Trophoblast cell (in vitro differentiated cells and primary cell): ENCODE data around the gene TJP2.
A peak's percentile ranks its signal among the peaks of the same experiment; 100 is the strongest.

ENCODE experiments used
- DNase-seq, 2 donors: peaks; one replicate each; pipeline ENCODE4 v3.0.0-alpha.2; 2016
- H2AFZ ChIP-seq: 2 replicates; pipeline ENCODE4 v1.6.1; 2013; ENCODE audit warnings: low read length, moderate library complexity, mild to moderate bottlenecking; ENCODE audit not compliant: insufficient read depth, poor library complexity
- H2AK5ac ChIP-seq: 2 replicates; pipeline ENCODE4 v1.6.1; 2013; ENCODE audit warnings: mild to moderate bottlenecking, low read length
- H2BK120ac ChIP-seq: 2 replicates; pipeline ENCODE4 v1.6.1; 2013; ENCODE audit warnings: low read length, mild to moderate bottlenecking, moderate library complexity; ENCODE audit not compliant: insufficient read depth, poor library complexity
- H2BK12ac ChIP-seq: 2 replicates; pipeline ENCODE4 v1.6.1; 2013; ENCODE audit warnings: mild to moderate bottlenecking, low read length, moderate library complexity
- H2BK5ac ChIP-seq: 2 replicates; pipeline ENCODE4 v1.6.1; 2013; ENCODE audit warnings: low read length, low read depth, moderate library complexity, mild to moderate bottlenecking; ENCODE audit not compliant: poor library complexity
- H3K14ac ChIP-seq: 2 replicates; pipeline ENCODE4 v1.6.1; 2013; ENCODE audit warnings: mild to moderate bottlenecking, low read length
- H3K18ac ChIP-seq: 2 replicates; pipeline ENCODE4 v1.6.1; 2013; ENCODE audit warnings: mild to moderate bottlenecking, low read length
- H3K23ac ChIP-seq: 2 replicates; pipeline ENCODE4 v1.6.1; 2013; ENCODE audit warnings: low read length
- H3K27ac ChIP-seq: 2 replicates; pipeline ENCODE4 v1.5.1; 2013; ENCODE audit warnings: low read depth, mild to moderate bottlenecking, inconsistent platforms, low read length, moderate library complexity
- H3K27me3 ChIP-seq: 2 replicates; pipeline ENCODE4 v1.6.1; 2013; ENCODE audit warnings: inconsistent platforms, mild to moderate bottlenecking, low read length, moderate library complexity; ENCODE audit not compliant: insufficient read depth
- H3K36me3 ChIP-seq, 2 experiments: 1 replicate in 1 of 2; 2 replicates in 1 of 2; pipeline ENCODE4 v1.6.1; 2013; ENCODE audit warnings: low read length in 2 of 2, mild to moderate bottlenecking in 2 of 2, moderate library complexity in 1 of 2; ENCODE audit not compliant: insufficient read depth in 2 of 2, control insufficient read depth in 1 of 2
- H3K4ac ChIP-seq: 2 replicates; pipeline ENCODE4 v1.6.1; 2013; ENCODE audit warnings: low read depth, mild to moderate bottlenecking, low read length, moderate library complexity
- H3K4me1 ChIP-seq, 2 experiments: 1 replicate in 1 of 2; 2 replicates in 1 of 2; pipeline ENCODE4 v1.6.1; 2013; ENCODE audit warnings: low read length in 2 of 2, mild to moderate bottlenecking in 2 of 2, moderate library complexity in 1 of 2; ENCODE audit not compliant: insufficient read depth in 2 of 2, control insufficient read depth in 1 of 2
- H3K4me2 ChIP-seq: 2 replicates; pipeline ENCODE4 v1.6.1; 2013; ENCODE audit warnings: inconsistent platforms, mild to moderate bottlenecking, low read length, moderate library complexity
- H3K4me3 ChIP-seq: 2 replicates; pipeline ENCODE4 v1.5.1; 2013; ENCODE audit warnings: mild to moderate bottlenecking, low read depth, low read length, inconsistent platforms
- H3K79me1 ChIP-seq: one replicate; pipeline ENCODE4 v1.6.1; 2013; ENCODE audit warnings: low read length
- H3K79me2 ChIP-seq: 2 replicates; pipeline ENCODE4 v1.6.1; 2013; ENCODE audit warnings: low read length, mild to moderate bottlenecking; ENCODE audit not compliant: control insufficient read depth, insufficient read depth, poor library complexity
- H3K9ac ChIP-seq: 2 replicates; pipeline ENCODE4 v1.6.1; 2013; ENCODE audit warnings: mild to moderate bottlenecking, low read length
- H3K9me3 ChIP-seq: 2 replicates; pipeline ENCODE4 v1.6.1; 2013; ENCODE audit warnings: low read depth, mild to moderate bottlenecking, control low read depth, inconsistent platforms, low read length; ENCODE audit not compliant: insufficient read depth
- H4K12ac ChIP-seq: 2 replicates; pipeline ENCODE4 v1.6.1; 2013; ENCODE audit warnings: low read depth, mild to moderate bottlenecking, low read length, moderate library complexity
- H4K8ac ChIP-seq: 2 replicates; pipeline ENCODE4 v1.6.1; 2013; ENCODE audit warnings: low read depth, mild to moderate bottlenecking, low read length, moderate library complexity
- H4K91ac ChIP-seq: one replicate; pipeline ENCODE4 v1.6.1; 2013; ENCODE audit warnings: low read depth, mild to moderate bottlenecking, low read length, moderate library complexity
- WGBS: extraction: QIAGEN DNeasy Blood & Tissue Kit; methylation state at CpG from one replicate; pipeline ENCODE4 v1.1.7; 2013; ENCODE audit warnings: missing lambda C conversion rate; ENCODE audit not compliant: insufficient read length, insufficient coverage; ENCODE audit errors: extremely low coverage; 5-methylcytosine and 5-hydroxymethylcytosine counted together

TJP2 gene

DNA sequence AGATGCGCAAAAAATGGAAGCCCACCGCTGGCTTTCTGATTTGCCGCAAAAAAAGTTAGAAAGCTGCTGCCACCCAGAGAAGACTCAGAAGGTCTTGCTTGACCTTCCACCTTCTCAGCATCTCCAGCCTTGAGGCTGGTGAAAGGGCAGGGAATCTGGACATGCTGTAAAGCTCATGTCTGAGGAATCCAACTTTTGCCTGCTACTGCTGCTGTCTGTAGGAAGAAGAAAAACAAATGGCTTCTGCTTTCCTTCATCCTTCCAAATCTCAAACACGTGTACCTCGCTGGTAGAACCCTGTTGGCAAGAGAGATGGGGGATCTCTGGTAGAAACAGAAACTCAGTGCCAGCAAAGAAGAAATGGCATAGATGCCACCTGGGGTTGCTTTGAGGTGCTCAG, 10.2 kb downstream of the TJP2 start:
- H3K4me3 ChIP-seq: no peak overlapping the region
- H3K4ac ChIP-seq: peak overlapping the region; percentile 90
- H3K23ac ChIP-seq: no peak overlapping the region
- H2BK12ac ChIP-seq: peak overlapping the region; percentile 62
- H4K12ac ChIP-seq: no peak overlapping the region
- peak overlapping the region; percentile 72 for H2BK120ac ChIP-seq
- no peak overlapping the region for H3K18ac ChIP-seq
- no peak overlapping the region for H3K4me2 ChIP-seq
- no peak for DNase-seq
- no peaks in the 10 kb centered on the region for H3K9me3 ChIP-seq
- H3K9ac ChIP-seq: no peak overlapping the region
- peak overlapping the region; percentile 53 for H4K8ac ChIP-seq
- H3K79me1 ChIP-seq: peaks cover 34% of the 10 kb centered on the region
- H3K4me1 ChIP-seq: peaks cover 25 to 35% of the 10 kb centered on the region in 2 experiments
- no peak overlapping the region for H2AFZ ChIP-seq
- H3K79me2 ChIP-seq: peaks cover 9% of the 10 kb centered on the region
- peak overlapping the region; percentile 81 for H3K27ac ChIP-seq
- peak overlapping the region; percentile 91 for H2BK5ac ChIP-seq
- no peaks in the 10 kb centered on the region for H3K27me3 ChIP-seq
- H4K91ac ChIP-seq: no peak overlapping the region
- peak overlapping the region; percentile 42 for H2AK5ac ChIP-seq
- peak overlapping the region; percentile 46 for H3K14ac ChIP-seq
- no peaks in the 10 kb centered on the region for H3K36me3 ChIP-seq
- WGBS: no CpG with 5 or more reads among the region's 5 CpGs

DNA sequence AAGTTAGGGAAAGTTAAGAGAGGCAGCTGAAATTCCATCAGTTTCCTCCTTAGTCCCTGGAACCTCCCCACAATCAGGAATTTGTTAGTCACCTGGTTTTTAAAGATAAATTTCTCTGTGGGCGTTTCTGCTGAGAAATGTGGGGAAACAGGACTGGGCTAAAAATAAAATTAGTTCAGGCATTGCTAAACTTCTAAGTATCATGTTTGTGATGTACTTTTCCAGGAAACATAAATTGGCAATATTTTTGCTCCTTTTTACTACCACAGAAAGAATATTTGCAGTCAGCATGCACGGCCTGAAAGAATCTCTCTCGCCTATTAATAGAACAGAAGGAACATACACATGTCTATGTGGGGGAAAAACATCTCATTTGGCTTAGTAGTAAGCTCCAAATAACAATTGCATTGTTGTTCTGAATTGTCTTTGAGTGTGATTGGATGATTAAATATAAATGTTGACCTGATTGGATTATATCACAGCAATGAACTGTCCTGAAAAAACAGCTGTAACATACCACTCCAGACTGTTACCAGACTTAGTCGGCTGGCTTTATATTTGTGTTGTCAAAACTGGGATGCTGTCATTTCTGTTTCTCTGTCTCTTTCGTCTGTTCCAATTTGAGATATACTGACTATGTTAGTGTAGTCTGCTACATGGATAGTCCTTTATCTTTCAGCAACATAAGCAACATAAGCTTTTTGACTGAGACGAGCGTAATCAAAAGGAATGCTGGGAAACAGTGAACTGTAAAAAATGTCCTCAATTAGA, 12.9 kb downstream of the TJP2 start:
- H2AFZ ChIP-seq: no peak overlapping the region
- no peak overlapping the region for H4K12ac ChIP-seq
- H2BK5ac ChIP-seq: peak overlapping the region; percentile 38
- peaks cover 30% of the 10 kb centered on the region for H3K79me1 ChIP-seq
- H4K8ac ChIP-seq: no peak overlapping the region
- no peaks in the 10 kb centered on the region for H3K36me3 ChIP-seq
- WGBS: no CpG with 5 or more reads among the region's 7 CpGs
- peak overlapping the region; percentile 87 for H3K27ac ChIP-seq
- H3K4me3 ChIP-seq: no peak overlapping the region
- no peaks in the 10 kb centered on the region for H3K27me3 ChIP-seq
- no peaks in the 10 kb centered on the region for H3K9me3 ChIP-seq
- DNase-seq: peak; percentile 64 to 92
- H4K91ac ChIP-seq: no peak overlapping the region
- H2BK120ac ChIP-seq: peak overlapping the region; percentile 64
- H3K4ac ChIP-seq: peak overlapping the region; percentile 9
- peak overlapping the region; percentile 43 for H3K4me2 ChIP-seq
- no peak overlapping the region for H3K9ac ChIP-seq
- H3K79me2 ChIP-seq: peaks cover 14% of the 10 kb centered on the region
- H3K14ac ChIP-seq: peak overlapping the region; percentile 13
- no peak overlapping the region for H2BK12ac ChIP-seq
- H2AK5ac ChIP-seq: no peak overlapping the region
- peaks cover 18 to 34% of the 10 kb centered on the region in 2 experiments for H3K4me1 ChIP-seq
- H3K18ac ChIP-seq: no peak overlapping the region
- H3K23ac ChIP-seq: no peak overlapping the region

DNA sequence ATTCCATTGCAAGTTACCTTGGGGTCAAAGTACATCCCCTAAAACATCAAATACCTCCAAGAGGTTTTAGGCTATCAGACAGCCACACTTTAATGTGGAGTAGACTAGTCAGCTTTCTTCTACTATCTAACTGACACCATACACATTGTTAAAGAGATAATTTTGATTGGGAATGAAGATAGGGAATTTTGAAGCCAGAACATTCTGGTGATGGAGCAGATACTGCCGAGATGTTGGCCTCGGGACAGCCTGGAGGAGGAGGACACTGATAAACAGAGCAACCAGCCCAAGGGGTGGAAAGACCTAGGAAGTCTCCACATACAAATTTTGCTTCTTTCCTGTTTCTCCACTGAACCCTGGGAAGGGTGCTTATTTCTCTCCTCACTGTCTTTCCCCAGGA, 14.9 kb downstream of the TJP2 start:
- no CpG with 5 or more reads among the region's 2 CpGs for WGBS

DNA sequence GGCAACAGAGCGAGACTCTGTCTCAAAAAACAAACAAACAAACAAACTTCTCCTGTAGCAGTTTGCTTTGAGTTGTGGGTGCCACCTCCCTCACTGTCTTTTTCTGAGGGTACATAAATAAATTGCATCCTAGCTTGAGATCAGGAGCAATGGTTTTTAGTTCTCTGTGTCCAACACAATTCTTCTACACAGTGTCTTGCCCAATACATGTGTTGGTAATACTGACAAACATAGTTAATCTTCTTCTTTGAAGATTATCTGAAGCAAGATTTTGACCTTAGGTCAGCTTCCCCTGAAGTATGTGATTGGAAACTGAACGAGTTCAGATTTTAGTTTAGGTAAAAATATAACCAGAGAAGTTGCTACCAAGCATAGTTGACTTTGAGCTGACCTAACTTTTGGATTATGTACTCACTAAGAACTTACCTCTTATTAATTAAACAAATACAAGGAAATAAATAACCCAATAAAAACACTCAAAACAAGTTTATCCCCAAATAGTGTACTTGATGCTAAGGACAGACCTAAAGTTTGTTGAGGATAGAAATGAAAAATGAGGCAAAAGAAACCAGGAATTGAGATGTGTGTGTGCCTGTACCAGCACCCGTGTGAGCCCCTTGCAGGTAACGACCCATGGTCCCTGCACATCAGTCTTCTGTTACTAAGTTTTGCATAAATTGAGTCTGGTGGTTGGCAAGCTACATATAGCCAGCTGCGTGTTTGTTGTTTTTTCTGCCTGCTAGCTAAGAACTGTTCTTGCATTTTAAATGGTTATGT, 16.2 kb downstream of the TJP2 start:
- WGBS: no CpG with 5 or more reads among the region's 5 CpGs
- no peak overlapping the region for H4K12ac ChIP-seq
- H2BK5ac ChIP-seq: no peak overlapping the region

More for the DNA sequence above, 14.9 kb downstream of the TJP2 start:
- Histone ChIP-seq H4K12ac (no peak overlapping the region), H3K79me1 (peaks cover 23% of the 10 kb centered on the region), H2BK12ac (no peak overlapping the region), H3K36me3 (no peaks in the 10 kb centered on the region), H3K4ac (no peak overlapping the region), H3K9me3 (no peaks in the 10 kb centered on the region), H2BK120ac (no peak overlapping the region), H3K9ac (no peak overlapping the region), H3K4me3 (no peak overlapping the region), H3K27ac (no peak overlapping the region), H3K27me3 (no peaks in the 10 kb centered on the region), H3K79me2 (peaks cover 18% of the 10 kb centered on the region), H4K8ac (no peak overlapping the region), H4K91ac (no peak overlapping the region), H2BK5ac (no peak overlapping the region), H2AK5ac (no peak overlapping the region), H3K4me1 (peaks cover 18 to 28% of the 10 kb centered on the region in 2 experiments), H3K4me2 (no peak overlapping the region), H3K23ac (no peak overlapping the region), H3K14ac (no peak overlapping the region), H2AFZ (no peak overlapping the region), H3K18ac (no peak overlapping the region)
- peak in 1 of 2 donors; percentile 75 for DNase-seq

More for the DNA sequence above, 16.2 kb downstream of the TJP2 start:
- no peak overlapping the region for H2AK5ac ChIP-seq
- H3K14ac ChIP-seq: no peak overlapping the region
- no peak overlapping the region for H3K4me3 ChIP-seq
- no peaks in the 10 kb centered on the region for H3K27me3 ChIP-seq
- no peak overlapping the region for H2AFZ ChIP-seq
- H4K8ac ChIP-seq: no peak overlapping the region
- H2BK120ac ChIP-seq: no peak overlapping the region
- no peak overlapping the region for H2BK12ac ChIP-seq
- H3K9ac ChIP-seq: no peak overlapping the region
- H3K4ac ChIP-seq: peak overlapping the region; percentile 88
- H3K9me3 ChIP-seq: no peaks in the 10 kb centered on the region
- no peaks in the 10 kb centered on the region for H3K36me3 ChIP-seq
- H4K91ac ChIP-seq: no peak overlapping the region
- peak in 1 of 2 donors; percentile 54 for DNase-seq
- no peak overlapping the region for H3K27ac ChIP-seq
- no peak overlapping the region for H3K23ac ChIP-seq
- H3K4me1 ChIP-seq: peaks cover 12 to 20% of the 10 kb centered on the region in 2 experiments
- peaks cover 15% of the 10 kb centered on the region for H3K79me2 ChIP-seq
- peaks cover 17% of the 10 kb centered on the region for H3K79me1 ChIP-seq
- no peak overlapping the region for H3K18ac ChIP-seq
- no peak overlapping the region for H3K4me2 ChIP-seq
